NCI-H1417 (cell line): Measurements from ENCODE around the gene ALDOC.
"Not testable (repeated sequence)": the region's sequence is repeated elsewhere in the genome, so short reads cannot be mapped to it uniquely, and the experiment has no call there.

Experiments used
- DNase-seq, 3 experiments: peaks; one replicate each; lab custom pipeline; 2025; lab: John Stamatoyannopoulos, UW

The ALDOC gene

DNA sequence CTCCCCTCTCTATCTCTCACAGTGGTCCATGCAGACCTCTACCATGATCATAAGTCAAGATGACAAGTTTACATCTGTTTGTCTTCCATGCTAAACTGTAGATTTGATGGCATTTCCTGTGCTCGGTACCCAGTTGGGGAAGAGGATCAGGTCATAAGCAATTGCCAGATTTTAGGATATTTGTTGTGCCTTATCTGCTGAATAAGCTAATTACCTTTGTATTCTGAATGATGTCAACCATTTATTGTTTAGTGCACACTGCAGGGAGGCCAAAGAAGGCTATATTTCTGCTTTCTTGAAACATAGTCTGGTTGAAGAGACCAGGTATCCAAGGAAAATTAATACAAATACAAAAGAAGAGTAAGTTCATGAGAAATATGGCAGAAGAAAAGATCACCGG is 5.8 kb upstream of the ALDOC start:
- DNase-seq, result no peak

DNA sequence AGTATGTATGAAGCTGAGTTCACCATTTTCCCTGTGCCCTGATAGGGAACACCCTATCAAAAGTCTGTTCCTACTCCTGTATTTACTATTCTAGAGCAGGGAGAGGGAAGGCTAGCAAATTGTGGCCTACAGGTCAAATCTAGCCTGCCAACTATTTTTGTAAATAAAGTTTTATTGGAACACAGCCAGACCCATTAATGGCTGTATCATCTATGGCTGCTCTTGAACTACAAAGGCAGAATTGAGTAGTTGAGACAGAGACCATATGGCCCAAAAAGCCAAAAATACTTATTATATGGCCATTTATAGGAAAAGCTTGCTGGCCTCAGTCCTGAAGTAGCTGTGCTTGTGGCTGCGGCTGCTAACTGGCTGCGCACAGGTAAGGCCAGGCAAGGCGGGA is 4.3 kb upstream of the ALDOC start:
- no peak for DNase-seq

DNA sequence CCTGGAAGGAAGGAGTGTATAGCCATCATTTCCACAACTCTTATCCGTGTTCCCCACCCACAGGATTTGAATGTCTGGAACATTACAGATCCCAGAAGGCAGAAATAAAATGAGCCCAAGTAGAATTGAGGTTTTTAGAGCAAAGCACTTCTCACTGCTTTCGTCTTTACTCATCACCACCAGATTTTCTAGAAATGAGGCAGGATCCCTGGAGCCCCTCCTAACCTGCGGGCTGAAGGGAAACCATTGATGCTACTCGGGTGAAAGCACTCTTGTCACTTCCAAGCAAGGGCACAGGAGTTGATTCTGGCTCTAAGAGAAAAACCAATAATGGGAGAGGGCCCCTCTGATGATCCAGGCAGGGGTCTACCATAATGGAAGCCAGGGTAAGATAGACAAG is 2.8 kb upstream of the ALDOC start:
- no peak for DNase-seq

DNA sequence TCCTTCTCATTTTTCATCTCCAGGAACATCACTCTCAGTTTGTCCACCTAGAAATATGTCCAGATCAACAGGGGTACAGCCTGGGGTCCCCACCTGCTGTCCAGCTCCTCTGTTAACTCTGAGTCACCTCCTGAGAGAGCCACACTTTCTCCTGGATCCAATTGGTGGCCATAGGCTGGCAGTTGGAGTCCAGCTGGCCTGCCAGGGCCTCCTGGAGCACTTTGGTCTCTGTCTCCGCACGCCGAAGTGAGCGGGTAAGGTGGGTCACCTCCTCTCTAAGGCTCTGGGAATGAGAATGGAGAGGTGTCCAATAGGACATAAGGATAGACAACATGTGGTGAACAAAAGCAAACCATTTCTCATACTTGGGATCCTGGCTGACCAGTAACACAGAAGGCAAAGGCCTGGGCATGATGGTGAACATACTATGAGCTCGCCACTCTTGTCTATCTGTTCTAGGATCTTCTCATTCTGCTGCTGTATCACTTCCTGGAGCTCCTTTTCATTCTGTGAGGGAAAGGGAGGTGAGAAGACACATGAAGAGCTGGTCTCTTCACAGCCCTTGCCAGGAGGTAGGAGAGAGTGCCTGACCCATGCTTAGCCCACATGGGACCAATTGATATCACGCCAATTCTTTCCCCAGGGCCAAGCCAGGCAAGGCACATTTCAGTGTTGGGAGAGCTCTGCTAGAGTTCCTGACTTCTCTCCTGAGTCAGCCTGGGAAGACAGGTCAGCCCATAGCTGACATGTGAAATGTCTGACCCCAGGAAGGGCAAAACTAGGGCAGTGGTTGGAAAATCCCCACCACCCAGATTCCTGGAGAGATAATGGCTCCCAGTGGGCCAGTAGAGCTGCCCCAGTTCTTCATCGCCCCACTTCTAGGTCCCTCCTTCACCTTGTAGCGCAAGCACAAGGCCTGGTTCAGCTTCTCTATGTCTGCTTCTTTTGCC is 1.8 kb upstream of the ALDOC start:
- no peak for DNase-seq

DNA sequence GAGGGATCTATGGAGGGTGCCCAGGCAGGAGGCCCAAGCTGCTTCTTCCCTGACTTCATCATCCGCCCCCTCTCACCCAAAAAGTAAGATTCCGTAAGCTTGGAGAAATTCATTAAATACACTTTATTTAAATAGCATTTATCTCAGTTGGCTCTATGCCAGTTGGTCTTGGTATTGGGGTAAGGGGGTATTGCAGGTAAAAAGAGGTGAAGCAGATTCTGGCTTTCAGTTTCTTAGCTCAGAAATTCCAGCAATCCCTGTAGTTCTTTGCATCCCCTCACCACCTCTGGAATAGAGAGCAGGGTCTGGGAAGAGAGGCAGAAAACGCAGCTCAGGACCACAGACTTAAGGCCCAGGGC is 750 bp upstream of the ALDOC start:
- no peak for DNase-seq

DNA sequence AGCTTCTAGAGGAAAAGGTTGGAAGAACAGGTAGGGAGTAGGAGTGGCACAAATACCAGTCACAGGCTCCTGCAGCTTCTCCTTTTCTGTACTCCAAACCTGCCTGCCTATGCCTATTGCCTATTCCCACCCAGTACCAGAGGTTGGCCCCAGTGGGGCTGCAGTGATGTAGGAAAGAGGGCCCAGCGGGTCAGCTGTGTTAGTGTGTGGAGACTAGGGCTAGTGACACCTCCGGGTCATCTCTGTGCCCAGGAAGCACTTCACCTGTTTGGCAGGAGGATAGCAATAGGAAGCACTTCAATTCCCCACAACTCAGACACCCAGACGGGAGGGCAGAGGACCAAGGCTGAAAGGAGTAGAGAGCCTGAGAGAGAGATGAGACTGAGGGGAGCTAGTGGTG is 679 bp downstream of the ALDOC start:
- not testable (repeated sequence) for DNase-seq

DNA sequence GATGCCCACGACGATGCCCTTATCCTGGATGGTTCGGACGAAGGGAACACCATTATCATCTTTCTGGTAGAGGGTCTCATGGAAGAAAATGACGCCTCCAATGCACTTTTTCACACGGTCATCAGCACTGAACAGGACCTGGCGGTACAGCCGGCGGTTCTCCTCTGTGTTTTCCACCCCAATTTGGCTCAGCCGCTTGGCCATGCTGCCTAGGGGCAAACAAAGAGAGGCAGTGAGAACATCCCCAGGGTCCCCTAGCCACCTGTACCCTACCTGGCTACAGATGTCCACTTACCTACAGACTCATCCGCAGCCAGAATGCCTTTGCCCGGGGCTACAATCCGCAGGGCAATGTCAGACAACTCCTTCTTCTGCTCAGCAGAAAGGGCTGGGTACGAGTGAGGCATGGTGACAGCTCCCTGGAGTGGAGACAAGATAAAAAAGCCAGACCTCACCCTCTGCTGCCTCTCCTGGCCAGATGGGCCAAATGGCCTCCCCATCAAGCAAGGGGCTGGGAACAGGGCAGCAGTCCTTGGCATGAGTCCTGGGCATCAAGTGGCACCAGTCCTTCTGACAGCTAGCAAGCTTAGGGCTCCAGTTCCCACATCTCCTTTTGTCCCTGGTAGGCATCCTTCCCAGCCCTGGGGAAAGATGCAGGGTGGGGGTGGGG is 1.4 kb downstream of the ALDOC start:
- DNase-seq, result no peak

DNA sequence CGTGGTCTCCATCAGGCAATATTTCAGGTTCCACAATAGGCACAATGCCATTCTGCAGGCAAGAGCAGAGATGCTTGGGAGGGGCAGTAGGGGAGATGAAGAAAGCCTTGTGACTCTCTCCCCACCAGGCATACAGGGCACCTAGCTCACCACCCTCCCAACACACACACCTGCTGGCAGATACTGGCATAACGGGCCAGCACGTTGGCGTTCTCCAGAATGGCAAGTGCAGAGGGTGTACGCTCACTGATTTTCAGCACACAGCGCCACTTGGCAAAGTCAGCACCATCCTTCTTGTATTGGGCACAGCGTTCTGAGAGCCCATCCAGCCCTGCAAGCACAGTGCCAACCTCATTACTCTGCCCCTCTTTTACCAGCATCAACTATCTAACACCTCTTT is 2.2 kb downstream of the ALDOC start:
- no peak for DNase-seq

DNA sequence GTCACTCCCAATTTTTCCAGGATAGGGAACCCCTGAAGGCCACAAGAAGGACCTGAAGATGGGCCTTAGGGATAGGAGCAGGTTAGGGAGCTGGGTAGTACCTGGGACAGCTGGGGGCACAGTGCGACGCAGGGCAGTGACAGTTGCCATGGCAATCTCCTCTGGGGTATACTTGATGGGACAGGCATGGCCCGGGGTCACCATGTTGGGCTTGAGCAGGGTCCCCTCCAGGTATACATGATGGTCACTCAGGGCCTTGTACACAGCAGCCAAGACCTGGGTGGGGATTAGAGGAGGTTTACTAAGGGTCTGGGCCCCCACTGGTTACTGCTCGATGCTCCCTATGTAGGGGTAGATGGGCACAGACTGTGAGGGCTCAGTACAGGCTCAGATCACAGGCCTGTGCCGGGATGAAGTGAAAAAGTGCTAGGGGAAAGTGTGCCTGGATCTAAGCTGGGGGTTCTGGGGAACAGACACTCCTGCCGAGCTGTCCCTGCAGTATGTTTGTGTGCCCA is 2.7 kb downstream of the ALDOC start:
- DNase-seq, result no peak

DNA sequence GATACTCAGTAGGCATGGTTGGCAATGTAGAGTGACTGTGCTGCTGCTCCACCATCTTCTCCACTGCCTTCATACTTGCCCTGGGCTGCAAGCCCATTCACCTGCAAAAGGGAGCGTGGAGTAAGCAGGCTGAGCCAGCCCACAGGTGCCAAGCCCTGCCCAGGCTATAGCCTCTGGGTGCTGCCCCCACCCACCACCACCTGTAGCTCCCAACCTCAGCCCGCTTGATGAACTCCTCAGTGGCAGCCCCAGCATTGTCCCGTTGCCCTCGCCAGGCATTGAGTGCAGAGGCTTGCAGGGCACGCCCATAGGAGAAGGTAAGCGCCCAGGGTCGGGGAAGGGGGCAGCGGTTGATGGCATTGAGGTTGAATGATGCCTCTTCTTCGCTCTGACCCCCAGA is 3.2 kb downstream of the ALDOC start:
- DNase-seq, result no peak

DNA sequence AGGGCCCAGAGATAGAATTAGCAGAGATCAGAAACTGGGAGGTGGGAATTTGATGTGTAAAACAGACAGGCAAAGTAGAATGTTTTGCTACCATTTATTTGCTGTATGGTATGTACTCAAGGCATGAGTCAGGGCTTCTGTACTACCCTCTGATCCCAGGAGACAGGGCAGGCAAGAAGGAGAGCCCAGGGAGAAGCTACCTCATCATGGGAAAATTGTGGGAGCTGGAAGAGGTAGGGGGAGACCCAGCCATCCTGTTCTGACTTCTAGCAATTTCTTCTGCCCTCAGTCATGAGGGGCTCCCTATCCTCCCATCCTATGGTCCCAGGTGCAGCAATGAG is 3.7 kb downstream of the ALDOC start:
- no peak for DNase-seq

DNA sequence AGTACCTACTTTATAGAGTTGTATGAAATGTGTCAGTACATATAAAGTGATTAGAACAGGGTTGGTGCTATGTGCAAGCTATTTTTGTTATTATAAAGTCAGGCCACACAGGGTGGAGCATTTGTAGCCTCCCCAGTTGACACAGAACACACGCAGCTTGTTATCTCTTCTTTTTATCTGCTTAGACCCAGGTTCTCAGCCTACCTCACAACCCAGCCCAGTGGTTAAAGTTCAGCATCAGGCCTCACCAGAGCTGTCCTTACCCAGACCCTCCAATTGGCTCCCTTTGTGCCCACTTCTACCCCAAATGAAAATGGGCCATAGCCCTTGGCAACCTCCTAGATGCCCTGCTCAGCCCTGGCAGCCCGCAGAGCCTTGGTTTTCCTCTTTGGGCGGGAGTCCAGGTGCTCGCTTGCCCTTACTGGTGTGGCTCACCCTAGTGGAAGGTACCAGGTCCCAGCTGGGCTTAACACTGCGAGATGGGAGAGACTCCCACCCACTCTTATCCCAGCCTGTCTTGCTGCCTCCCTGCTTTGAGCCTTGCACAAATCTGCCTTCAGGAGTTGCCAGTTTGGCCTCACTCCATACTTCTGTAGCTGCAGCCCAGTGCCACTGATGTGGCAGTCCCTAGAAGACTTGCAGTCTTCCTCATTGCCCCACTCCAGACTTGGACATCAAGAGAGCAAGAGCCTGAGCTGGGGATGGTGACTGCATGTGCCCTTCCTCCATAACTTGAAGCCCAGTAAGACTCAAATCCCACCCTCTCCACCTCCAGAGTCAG is 4.2 kb downstream of the ALDOC start:
- no peak for DNase-seq

DNA sequence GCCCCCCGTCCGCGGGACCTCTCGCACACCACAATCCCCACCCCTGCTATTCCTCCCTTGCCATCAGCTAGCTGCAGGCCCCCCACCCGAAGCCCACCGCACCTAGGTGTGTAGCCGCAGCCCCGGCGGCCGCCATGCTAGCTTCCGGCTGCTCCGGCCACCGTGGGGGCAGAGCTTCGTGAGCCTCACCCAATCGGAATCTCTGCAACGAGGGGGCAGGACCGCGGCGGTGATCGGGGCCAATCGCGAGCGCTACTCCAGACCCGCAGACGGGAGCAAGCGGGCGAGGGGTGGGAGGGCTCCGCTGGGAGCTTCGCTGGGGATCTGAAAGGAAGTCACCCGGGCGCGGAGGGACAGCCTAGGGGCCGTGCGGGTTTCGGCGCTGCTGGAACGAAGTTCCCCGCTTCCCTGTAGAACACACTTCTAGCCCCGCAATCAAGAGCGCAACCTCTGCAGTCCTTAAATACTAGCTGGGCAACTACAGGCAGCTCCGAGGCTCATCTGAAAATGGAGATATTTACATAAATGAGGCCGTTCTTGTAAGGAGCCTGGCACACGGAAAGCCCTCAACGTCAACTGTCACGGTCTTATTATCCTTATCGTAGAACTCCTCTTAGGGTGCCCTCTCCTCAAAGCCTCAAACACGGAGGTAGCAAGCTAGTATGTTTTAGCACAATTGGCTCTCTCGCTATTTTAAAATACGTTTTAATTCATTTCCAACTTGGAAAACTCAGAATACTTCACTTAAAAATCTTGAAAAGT is 5.2 kb downstream of the ALDOC start, which contains the start of gene PIGS:
Gene PIGS, minus strand, starts transcription at position 164 of the 762 bp plus-strand sequence. Its CDS starts 28 bp downstream, at position 136.
- DNase-seq, result peak; percentile 92 to 96 (median 94)

DNA sequence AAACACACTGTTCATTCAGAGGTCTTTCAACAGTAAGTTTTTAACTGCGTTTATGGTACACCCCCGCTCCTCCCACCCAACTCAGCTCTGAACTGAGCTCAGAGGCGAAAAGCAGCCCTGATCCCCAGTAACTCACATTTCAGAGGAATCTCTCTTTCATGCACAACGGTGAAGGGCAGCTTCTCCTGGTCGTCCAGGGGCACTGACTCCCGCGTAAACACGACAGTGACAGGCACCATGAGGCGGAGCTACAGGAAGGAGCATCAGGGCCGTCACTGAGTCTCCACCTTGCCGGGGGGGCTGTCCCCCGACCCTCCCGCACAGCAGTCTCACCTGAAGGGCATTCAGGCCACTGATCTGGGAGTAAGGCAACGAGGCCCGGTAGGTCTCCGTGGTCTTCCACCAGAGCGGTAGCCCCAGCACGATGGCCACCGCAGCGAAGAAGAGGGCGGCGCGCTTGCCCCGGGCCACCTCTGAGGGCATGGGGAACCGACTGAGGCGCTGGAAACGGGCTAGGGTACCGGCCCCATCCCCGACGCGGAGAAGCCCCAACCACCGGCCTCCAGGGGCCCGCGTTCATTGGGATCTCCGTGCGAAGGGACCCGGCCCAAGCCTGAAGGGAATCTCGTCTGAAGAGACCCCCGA is 5.9 kb downstream of the ALDOC start:
- peak; percentile 31 to 79 (median 76) for DNase-seq

DNA sequence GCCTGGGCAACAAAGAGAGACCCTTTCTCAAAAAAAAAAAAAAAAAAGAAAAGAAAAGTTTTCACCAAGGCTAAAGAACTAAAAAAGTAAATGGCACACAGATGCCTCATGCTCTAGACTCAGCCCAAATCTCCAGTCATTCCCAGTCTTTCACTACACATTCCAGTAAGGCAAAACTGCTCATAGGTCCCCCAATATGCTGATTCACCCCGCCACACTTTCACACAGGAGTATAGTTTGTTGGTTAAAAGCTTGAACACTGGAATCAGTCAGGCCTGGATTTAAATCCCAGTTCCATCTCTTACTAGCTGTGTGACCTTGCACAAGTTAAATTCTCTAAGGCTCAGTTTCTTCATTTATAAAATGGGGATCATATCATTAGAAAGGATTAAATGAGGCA is 7.2 kb downstream of the ALDOC start:
- no peak for DNase-seq

DNA sequence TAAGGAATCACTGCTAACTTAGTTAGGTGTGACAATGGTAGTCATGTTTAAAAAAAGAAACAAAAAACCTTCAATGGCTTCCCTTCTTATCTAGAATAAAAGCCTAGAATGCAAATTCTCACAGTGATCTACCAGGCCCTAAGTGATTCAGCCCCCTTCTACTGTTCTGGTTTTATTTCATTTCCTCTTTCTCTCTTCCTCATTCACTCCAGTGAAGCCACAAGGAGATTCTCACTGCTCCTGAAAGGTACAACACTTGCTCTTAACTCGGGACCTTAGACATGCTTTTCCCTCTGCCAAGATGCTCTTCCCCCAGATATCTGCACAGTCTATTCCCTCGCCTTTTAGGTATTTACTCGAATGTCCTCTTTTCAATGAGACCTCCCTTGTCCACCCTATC is 9.1 kb downstream of the ALDOC start:
- DNase-seq, result no peak

DNA sequence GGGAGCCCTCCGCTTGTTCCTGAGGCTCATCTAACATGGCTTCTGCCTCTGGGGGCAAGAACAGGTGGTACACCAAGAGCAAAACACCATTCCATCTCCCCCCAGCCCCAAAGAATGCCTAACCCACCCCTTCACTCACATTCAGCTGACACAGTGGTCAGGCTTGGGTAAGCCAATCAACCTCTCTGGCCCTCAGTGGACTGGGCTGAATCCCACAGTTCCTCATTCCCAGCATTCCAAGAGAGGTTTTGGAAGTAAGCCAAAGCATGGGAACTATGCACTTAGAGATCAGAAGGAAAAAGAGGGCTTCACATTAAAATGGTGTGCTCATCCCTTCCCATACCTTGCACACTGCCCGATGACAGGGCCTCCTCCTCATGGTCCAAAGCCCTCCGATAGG is 13.2 kb downstream of the ALDOC start:
- no peak for DNase-seq

DNA sequence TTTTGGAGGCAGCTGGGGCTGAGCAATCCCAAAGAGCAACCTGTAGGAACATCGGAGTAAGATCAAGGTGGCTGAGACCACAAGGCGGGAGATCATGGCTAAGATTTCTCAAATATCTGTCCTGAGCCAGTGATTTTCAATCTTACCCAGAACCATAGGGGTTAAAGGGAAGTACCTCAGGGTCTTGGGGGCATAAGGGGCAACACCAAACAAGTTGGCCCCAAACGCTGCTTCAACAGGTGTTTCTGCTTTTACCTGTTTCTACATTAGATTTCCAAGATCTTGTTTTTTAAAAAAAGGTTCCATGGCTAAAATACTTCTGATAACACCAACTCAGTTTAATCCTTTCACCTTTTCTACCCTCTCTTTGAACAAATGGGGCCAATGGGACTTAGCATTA is 21.7 kb downstream of the ALDOC start:
- DNase-seq, result no peak

DNA sequence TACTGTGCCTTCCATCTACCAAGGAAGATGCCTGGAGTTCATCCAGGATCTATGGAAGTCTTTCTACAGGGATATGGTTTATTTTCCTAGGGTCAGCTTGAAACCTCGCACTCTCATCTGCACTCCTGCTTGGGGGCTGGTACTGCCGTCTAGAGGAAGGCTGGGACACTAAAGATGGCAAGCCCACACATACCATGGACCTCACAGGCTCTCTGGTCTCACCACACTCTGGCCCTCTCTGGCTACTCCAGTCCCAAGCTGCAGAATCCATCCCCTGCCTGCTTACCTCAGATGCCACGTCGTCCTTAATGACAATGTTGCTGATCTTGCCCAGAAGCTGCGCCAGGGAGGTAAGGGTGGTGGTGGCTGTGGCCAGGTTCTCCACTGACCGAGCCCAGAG is 22.1 kb downstream of the ALDOC start:
- no peak for DNase-seq

DNA sequence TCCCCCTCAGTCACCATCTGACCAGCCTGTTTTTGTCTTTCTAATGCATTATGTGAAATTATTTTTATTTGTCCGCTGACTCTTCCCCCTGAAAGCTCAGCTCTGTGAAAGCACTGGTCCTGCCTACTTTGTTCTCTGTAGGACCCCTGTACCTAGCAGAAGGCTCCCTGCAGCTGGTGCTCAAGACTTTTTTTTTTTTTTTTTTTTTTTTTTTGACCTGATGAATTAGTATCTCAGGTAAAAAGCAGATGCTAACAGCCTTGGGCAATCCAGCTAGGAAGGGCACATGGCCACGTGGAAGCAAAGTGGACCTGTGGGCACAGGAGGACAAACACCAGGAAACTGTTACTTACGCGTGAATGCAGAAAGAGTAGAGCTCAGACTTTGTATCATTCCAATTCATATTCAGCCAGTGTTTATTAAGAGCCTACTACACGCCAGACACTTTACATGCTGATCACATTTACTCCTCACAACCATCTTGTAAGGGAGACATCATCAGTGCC is 23.6 kb downstream of the ALDOC start:
- DNase-seq, result no peak
